ENCODE data around the gene GCK.

Gene GCK

GRCh38 chr7:44155191-44156185, 33.8 kb downstream of the GCK start:
- TF ChIP-seq ZFP3 (CRISPR knock-in tag; IDR thresholded peaks at IDR 0.05): no peak
- no peak for TF ChIP-seq RARB (CRISPR knock-in tag; IDR thresholded peaks at IDR 0.05)
- TF ChIP-seq CSDC2 (CRISPR knock-in tag; IDR thresholded peaks at IDR 0.05): no peak
- no peak for TF ChIP-seq ZC3H10 (CRISPR knock-in tag; IDR thresholded peaks at IDR 0.05)
- no peak for TF ChIP-seq TCF4 (CRISPR knock-in tag; IDR thresholded peaks at IDR 0.05; ENCODE audit: borderline replicate concordance)
- TF ChIP-seq BACH2 (CRISPR knock-in tag; IDR thresholded peaks at IDR 0.05; ENCODE audit: borderline replicate concordance): no peak
- no peak for ATAC-seq

DNA sequence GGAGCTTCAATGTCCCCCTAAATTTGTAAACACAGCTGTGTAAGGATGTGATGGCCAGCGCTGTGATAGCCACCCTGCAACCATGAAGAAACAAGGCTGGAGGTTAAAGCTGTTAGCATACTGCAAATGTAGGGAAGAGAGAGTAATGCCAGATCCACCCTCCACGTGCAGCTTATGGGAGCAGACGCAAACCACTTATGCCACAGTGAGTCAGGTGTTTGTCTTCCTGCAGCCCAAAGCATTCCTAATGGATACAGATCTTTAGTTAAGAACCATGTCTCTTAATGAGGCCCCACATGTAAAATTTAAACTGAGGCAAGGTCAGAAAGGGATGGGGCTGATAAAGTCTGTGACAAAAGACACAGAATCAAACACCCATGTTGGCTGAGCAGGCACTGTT, 34.5 kb downstream of the GCK start:
- no peak for ATAC-seq

DNA sequence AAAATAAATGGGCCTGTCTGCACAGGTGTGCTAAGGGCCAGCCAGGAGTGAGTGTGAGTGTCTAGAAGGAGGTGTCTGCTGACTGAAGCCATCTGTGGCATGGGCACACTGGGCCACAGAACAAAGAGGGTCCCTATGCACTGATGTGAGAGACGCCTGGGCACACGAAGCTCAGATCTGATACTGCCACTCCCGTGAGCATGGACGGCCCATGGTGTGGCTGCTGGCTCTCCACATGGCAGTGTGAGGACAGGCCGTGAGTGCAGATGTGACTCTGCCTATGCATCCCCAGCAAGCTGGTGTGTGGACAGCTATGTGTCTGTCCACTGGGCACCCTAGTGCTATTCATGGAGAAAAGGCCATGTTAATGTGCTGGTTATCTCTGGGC, 35.3 kb downstream of the GCK start:
- TF ChIP-seq ZFP30 (CRISPR knock-in tag; IDR thresholded peaks at IDR 0.05) (no peak), RARB (CRISPR knock-in tag; IDR thresholded peaks at IDR 0.05) (no peak), GLIS3 (CRISPR knock-in tag; IDR thresholded peaks at IDR 0.05) (no peak), CREB5 (CRISPR knock-in tag; IDR thresholded peaks at IDR 0.05; ENCODE audit: low read depth) (no peak), ZC3H10 (CRISPR knock-in tag; IDR thresholded peaks at IDR 0.05) (no peak), SNAI2 (CRISPR knock-in tag; IDR thresholded peaks at IDR 0.05) (no peak), TCF4 (CRISPR knock-in tag; IDR thresholded peaks at IDR 0.05; ENCODE audit: borderline replicate concordance) (no peak)
- TF ChIP-seq, protein P1, sequence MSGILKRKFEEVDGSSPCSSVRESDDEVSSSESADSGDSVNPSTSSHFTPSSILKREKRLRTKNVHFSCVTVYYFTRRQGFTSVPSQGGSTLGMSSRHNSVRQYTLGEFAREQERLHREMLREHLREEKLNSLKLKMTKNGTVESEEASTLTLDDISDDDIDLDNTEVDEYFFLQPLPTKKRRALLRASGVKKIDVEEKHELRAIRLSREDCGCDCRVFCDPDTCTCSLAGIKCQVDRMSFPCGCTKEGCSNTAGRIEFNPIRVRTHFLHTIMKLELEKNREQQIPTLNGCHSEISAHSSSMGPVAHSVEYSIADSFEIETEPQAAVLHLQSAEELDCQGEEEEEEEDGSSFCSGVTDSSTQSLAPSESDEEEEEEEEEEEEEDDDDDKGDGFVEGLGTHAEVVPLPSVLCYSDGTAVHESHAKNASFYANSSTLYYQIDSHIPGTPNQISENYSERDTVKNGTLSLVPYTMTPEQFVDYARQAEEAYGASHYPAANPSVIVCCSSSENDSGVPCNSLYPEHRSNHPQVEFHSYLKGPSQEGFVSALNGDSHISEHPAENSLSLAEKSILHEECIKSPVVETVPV (CRISPR knock-in tag; IDR thresholded peaks at IDR 0.05): no peak
- ATAC-seq: no peak

More for the DNA sequence above, 34.5 kb downstream of the GCK start:
- no peak for TF ChIP-seq ZC3H10 (CRISPR knock-in tag; IDR thresholded peaks at IDR 0.05)
- no peak for TF ChIP-seq ZNF565 (CRISPR knock-in tag; conservative IDR thresholded peaks at IDR 0.05; ENCODE audit: low read depth)
- TF ChIP-seq, protein P1 (CRISPR knock-in tag; IDR thresholded peaks at IDR 0.05): no peak
- no peak for TF ChIP-seq ZFP3 (CRISPR knock-in tag; IDR thresholded peaks at IDR 0.05)
- TF ChIP-seq POU6F1 (CRISPR knock-in tag; IDR thresholded peaks at IDR 0.05; ENCODE audit: borderline replicate concordance, low read depth): no peak
- TF ChIP-seq ESRRG (CRISPR knock-in tag; IDR thresholded peaks at IDR 0.05): no peak
- no peak for TF ChIP-seq ARNTL (CRISPR knock-in tag; IDR thresholded peaks at IDR 0.05; ENCODE audit: borderline replicate concordance, low read depth)
- no peak for TF ChIP-seq RARB (CRISPR knock-in tag; IDR thresholded peaks at IDR 0.05)
- TF ChIP-seq CREB5 (CRISPR knock-in tag; IDR thresholded peaks at IDR 0.05; ENCODE audit: low read depth): no peak
- no peak for TF ChIP-seq ZFP30 (CRISPR knock-in tag; IDR thresholded peaks at IDR 0.05)
- no peak for TF ChIP-seq ZNF70 (CRISPR knock-in tag; IDR thresholded peaks at IDR 0.05)
- no peak for TF ChIP-seq PATZ1 (CRISPR knock-in tag; IDR thresholded peaks at IDR 0.05; ENCODE audit: borderline replicate concordance)
- TF ChIP-seq OSR1 (CRISPR knock-in tag; IDR thresholded peaks at IDR 0.05): no peak
- no peak for TF ChIP-seq ZNF8 (CRISPR knock-in tag; IDR thresholded peaks at IDR 0.05)
- no peak for TF ChIP-seq BACH2 (CRISPR knock-in tag; IDR thresholded peaks at IDR 0.05; ENCODE audit: borderline replicate concordance)
- no peak for TF ChIP-seq GLIS3 (CRISPR knock-in tag; IDR thresholded peaks at IDR 0.05)
- TF ChIP-seq PPARA (CRISPR knock-in tag; IDR thresholded peaks at IDR 0.05; ENCODE audit: borderline replicate concordance): no peak
